Lung (tissue), 12 donors: Measurements from ENCODE around the gene IGF2R. TPM values are rescaled to one million over a fixed set of nuclear protein-coding genes. Genes with fewer than 3 reads are reported as not detected.

Source experiments
- ATAC-seq: fragments of 200-7000 bp; cut with Tn5 transposase; one replicate; pipeline ENCODE4 v1.9.1; 2020; ENCODE audit warnings: moderate number of reproducible peaks; ENCODE audit not compliant: insufficient read depth, low FRiP score
- DNase-seq, 3 donors: peaks; one replicate each; pipeline ENCODE4 v3.0.0-alpha.2; 2013 to 2017
- H3K27ac ChIP-seq, 2 donors: one replicate each; pipeline ENCODE4 v1.5.1; 2013; ENCODE audit warnings: mild to moderate bottlenecking in 2 of 2, moderate library complexity in 2 of 2, control low read depth in 1 of 2, inconsistent platforms in 1 of 2, low read depth in 1 of 2, low read length in 1 of 2
- H3K27me3 ChIP-seq, 3 donors: one replicate each; pipeline ENCODE4 v1.5.1; 2013; ENCODE audit warnings: low read length in 2 of 3; ENCODE audit not compliant: control insufficient read depth in 3 of 3, insufficient read depth in 3 of 3
- H3K36me3 ChIP-seq, 4 donors: one replicate each; pipeline ENCODE4 v1.5.1; 2013; ENCODE audit warnings: low read length in 4 of 4, mild to moderate bottlenecking in 1 of 4, moderate library complexity in 1 of 4; ENCODE audit not compliant: control insufficient read depth in 4 of 4, insufficient read depth in 4 of 4
- H3K4me1 ChIP-seq, 5 donors: one replicate each; pipeline ENCODE4 v1.5.1; 2013; ENCODE audit warnings: low read length in 5 of 5, mild to moderate bottlenecking in 2 of 5, moderate library complexity in 1 of 5; ENCODE audit not compliant: control insufficient read depth in 5 of 5, insufficient read depth in 5 of 5
- H3K4me3 ChIP-seq: one replicate; pipeline ENCODE4 v1.5.1; 2013; ENCODE audit warnings: mild to moderate bottlenecking, control low read depth, moderate library complexity
- H3K9ac ChIP-seq, 2 donors: one replicate each; pipeline ENCODE4 v1.5.1; 2013; ENCODE audit warnings: low read length in 2 of 2, control low read depth in 1 of 2; ENCODE audit not compliant: insufficient read depth in 1 of 2
- H3K9me3 ChIP-seq, 4 donors: one replicate each; pipeline ENCODE4 v1.5.1; 2013; ENCODE audit warnings: low read length in 3 of 4, mild to moderate bottlenecking in 1 of 4, moderate library complexity in 1 of 4; ENCODE audit not compliant: control insufficient read depth in 4 of 4, insufficient read depth in 3 of 4
- CTCF ChIP-seq: IDR thresholded peaks from 2 replicates; pipeline ENCODE4 v1.5.1; 2012; ENCODE audit warnings: mild to moderate bottlenecking; ENCODE audit errors: control extremely low read depth, extremely low read depth
- WGBS, 2 donors: extraction: QIAGEN DNeasy Blood & Tissue Kit; methylation state at CpG; one replicate each; pipeline ENCODE4 v1.1.7; 2013; 5-methylcytosine and 5-hydroxymethylcytosine counted together
- polyA plus RNA-seq, 2 donors: library from polyadenylated mRNA; stranded (reverse); fragments of 200-250 nt; gene quantifications; one replicate each; pipeline ENCODE4 v1.2.1, GENCODE V29; 2013
- total RNA-seq, 2 donors: library from RNA; depleted of rRNA in 1 of 2; stranded (reverse); fragments of >200 nt in 1 of 2; gene quantifications; one replicate each; pipeline ENCODE4 v1.2.1, GENCODE V29; 2014 to 2021
- donor health status: control.
- donor health status: control.
- donor health status: Bipolar disorder and iron deficiency.
- donor health status: healthy.
- donor health status: DM: yes; HTN: yes; CAD: no.

Gene IGF2R
- total and polyA plus RNA-seq, 4 donors: 30.0 to 125 (median 92.6) TPM

GRCh38 chr6:160086754-160087153 is 117.9 kb downstream of the IGF2R start:
- 94 to 97% methylated on average over 8 of the region's 8 CpGs for WGBS, 2 donors
- no peak overlapping the region for H3K4me3 ChIP-seq
- DNase-seq (no peak), ATAC-seq (no peak)
- peaks cover 23 to 63% (median 29%) of the 10 kb centered on the region in 4 donors for H3K36me3 ChIP-seq
- no peak for TF ChIP-seq CTCF
- no peaks in the 10 kb centered on the region for H3K4me1 ChIP-seq
- H3K27me3 ChIP-seq: no peaks in the 10 kb centered on the region
- no peak overlapping the region for H3K27ac ChIP-seq
- H3K9me3 ChIP-seq: no peaks in the 10 kb centered on the region
- no peak overlapping the region for H3K9ac ChIP-seq

GRCh38 chr6:160088069-160088783 is 119.3 kb downstream of the IGF2R start:
- Histone ChIP-seq H3K27me3 (no peaks in the 10 kb centered on the region), H3K36me3 (peaks cover 26 to 72% (median 33%) of the 10 kb centered on the region in 4 donors), H3K9me3 (no peaks in the 10 kb centered on the region), H3K4me1 (no peaks in the 10 kb centered on the region), H3K4me3 (no peak overlapping the region), H3K27ac (no peak overlapping the region), H3K9ac (no peak overlapping the region)
- TF ChIP-seq CTCF: no peak
- 74 to 83% methylated on average over 13 of the region's 13 CpGs for WGBS, 2 donors
- ATAC-seq: no peak
- peak; percentile 59 to 74 (median 67) for DNase-seq

- no peak for DNase-seq
- H3K4me3 ChIP-seq: no peak overlapping the region
- TF ChIP-seq CTCF: no peak
- H3K4me1 ChIP-seq: no peaks in the 10 kb centered on the region
- H3K9me3 ChIP-seq: no peaks in the 10 kb centered on the region
- H3K36me3 ChIP-seq: peaks cover 26 to 75% (median 35%) of the 10 kb centered on the region in 4 donors
- no peak overlapping the region for H3K27ac ChIP-seq
- H3K27me3 ChIP-seq: no peaks in the 10 kb centered on the region
- no peak for ATAC-seq
- H3K9ac ChIP-seq: no peak overlapping the region
- 94 to 95% methylated on average over 21 of the region's 21 CpGs for WGBS, 2 donors
Observed at GRCh38 chr6:160088784-160089533, 120.1 kb downstream of the IGF2R start.
